Endothelial cell of umbilical vein (primary cell): ENCODE measurements around the gene ABCB6. TPM values are rescaled to one million over a fixed set of nuclear protein-coding genes. Genes with fewer than 3 reads are reported as not detected.

ENCODE experiments used
- BruUV-seq: library from RNA; stranded (reverse); fragments of 400-500 nt; replicated peaks from 2 replicates; lab custom pipeline; 2021; lab: Mats Ljungman, UMichigan
- CTCF ChIA-PET: fragments of 300-600, 350-600 bp; sonication (Branson Sonifier 250); formaldehyde crosslinking; loops from one replicate; lab custom pipeline; 2021; ENCODE audit warnings: antibody characterized with exemption, inconsistent platforms; lab: Charles Lee
- POLR2A ChIA-PET: fragments of 300-600, 350-600 bp; sonication (Branson Sonifier 250); formaldehyde crosslinking; loops from one replicate; lab custom pipeline; 2021; ENCODE audit warnings: antibody characterized with exemption, inconsistent platforms; lab: Charles Lee
- DNase-seq: peaks from one replicate; pipeline ENCODE4 v3.0.0-alpha.2; 2011; ENCODE audit warnings: low read depth, low spot score
- FAIRE-seq: peaks from 2 replicates; lab custom pipeline; 2011; peaks lifted over from hg19 to GRCh38; lab: Jason Lieb, UNC
- H2AFZ ChIP-seq: 2 replicates; pipeline ENCODE4 v1.6.0; 2012; ENCODE audit warnings: low read depth, low read length, control low read depth, inconsistent platforms
- H3K27ac ChIP-seq: 2 replicates; pipeline ENCODE4 v1.5.1; 2011; ENCODE audit warnings: low read depth, mild to moderate bottlenecking, control low read depth, low read length, moderate library complexity; ENCODE audit not compliant: insufficient read depth
- H3K27me3 ChIP-seq, 2 experiments: 2 replicates each; pipeline versions ENCODE4 v1.6.0 to v1.6.1; 2011; ENCODE audit warnings: low read length in 2 of 2, mixed read lengths in 1 of 2; ENCODE audit not compliant: control insufficient read depth in 2 of 2, insufficient read depth in 2 of 2
- H3K36me3 ChIP-seq, 2 experiments: 2 replicates in 1 of 2; 3 replicates in 1 of 2; pipeline ENCODE4 v1.5.1; 2011; ENCODE audit warnings: low read length in 2 of 2, mild to moderate bottlenecking in 1 of 2, moderate library complexity in 1 of 2; ENCODE audit not compliant: control insufficient read depth in 2 of 2, insufficient read depth in 2 of 2; ENCODE audit errors: extremely low read depth in 1 of 2
- H3K4me1 ChIP-seq: 3 replicates; pipeline ENCODE4 v1.5.1; 2011; ENCODE audit warnings: mild to moderate bottlenecking, low read length; ENCODE audit not compliant: control insufficient read depth, insufficient read depth; ENCODE audit errors: extremely low read depth
- H3K4me2 ChIP-seq: 2 replicates; pipeline ENCODE4 v1.6.1; 2011; ENCODE audit warnings: low read length, control low read depth, mixed read lengths; ENCODE audit not compliant: insufficient read depth
- H3K4me3 ChIP-seq, 3 experiments: fragments of 200-600 bp in 1 of 3; sonication (generic), shearing (Covaris generic) in 1 of 3; replicated peaks in 1 of 3; 2 replicates each; pipeline ENCODE4 v1.5.1; 2011 to 2016; ENCODE audit warnings: control low read depth in 3 of 3, low read length in 3 of 3, mild to moderate bottlenecking in 2 of 3, inconsistent platforms in 1 of 3, low read depth in 1 of 3, moderate library complexity in 1 of 3; ENCODE audit not compliant: insufficient read depth in 1 of 3
- H3K79me2 ChIP-seq: 2 replicates; pipeline ENCODE4 v1.6.0; 2012; ENCODE audit warnings: low read length, inconsistent platforms; ENCODE audit not compliant: control insufficient read depth, insufficient read depth
- H3K9ac ChIP-seq: replicated peaks from 2 replicates; pipeline ENCODE3; 2011; ENCODE audit warnings: low read length, control low read depth; ENCODE audit not compliant: insufficient read depth; ENCODE audit errors: extremely low read depth
- H3K9me1 ChIP-seq: replicated peaks from 3 replicates; pipeline ENCODE4 v1.6.0; 2011; ENCODE audit warnings: mild to moderate bottlenecking, low read length; ENCODE audit not compliant: control insufficient read depth, insufficient read depth; ENCODE audit errors: extremely low read depth
- H3K9me3 ChIP-seq: replicated peaks from 2 replicates; pipeline ENCODE4 v1.5.1; 2012; ENCODE audit warnings: low read length, inconsistent platforms; ENCODE audit not compliant: control insufficient read depth, insufficient read depth
- H4K20me1 ChIP-seq: replicated peaks from 2 replicates; pipeline ENCODE3; 2011; ENCODE audit warnings: mild to moderate bottlenecking, low read length; ENCODE audit not compliant: control insufficient read depth, insufficient read depth; ENCODE audit errors: extremely low read depth
- EZH2 ChIP-seq: IDR thresholded peaks from 2 replicates; pipeline ENCODE4 v1.6.1; 2012; ENCODE audit warnings: borderline replicate concordance, low read depth, mild to moderate bottlenecking, moderate library complexity, low read length, inconsistent platforms; ENCODE audit not compliant: severe bottlenecking
- FOS ChIP-seq: IDR thresholded peaks from 2 replicates; pipeline ENCODE4 v1.6.1; 2011; ENCODE audit warnings: mild to moderate bottlenecking, low read length, moderate library complexity, borderline replicate concordance; ENCODE audit not compliant: insufficient read depth
- GATA2 ChIP-seq: IDR thresholded peaks from 2 replicates; pipeline ENCODE4 v1.7.0; 2011; ENCODE audit warnings: low read depth, mild to moderate bottlenecking, moderate library complexity, mixed read lengths, low read length; ENCODE audit not compliant: insufficient read length, insufficient read depth
- JUN ChIP-seq: IDR thresholded peaks from 2 replicates; pipeline ENCODE4 v1.6.1; 2011; ENCODE audit warnings: borderline replicate concordance, low read depth; ENCODE audit not compliant: insufficient read length, insufficient read depth
- MYC ChIP-seq: IDR thresholded peaks from one replicate; pipeline ENCODE4 v1.6.1; 2011; ENCODE audit warnings: mild to moderate bottlenecking, low read depth, low read length
- POLR2A ChIP-seq: IDR thresholded peaks from 2 replicates; pipeline ENCODE4 v1.6.1; 2012; ENCODE audit warnings: low read depth, mild to moderate bottlenecking, control low read depth, low read length
- POLR2AphosphoS5 ChIP-seq: IDR thresholded peaks from 2 replicates; pipeline ENCODE4 v1.6.1; 2012; ENCODE audit warnings: low read depth, mild to moderate bottlenecking, control low read depth, low read length, moderate library complexity; ENCODE audit not compliant: insufficient read depth
- dilution Hi-C: fragments of 300-500 bp; cut with MboI; formaldehyde crosslinking; loops from one replicate; pipeline ENCODE4 v1.15.0; 2019; ENCODE audit warnings: low sequenced_read_pairs; ENCODE audit not compliant: extremely low pct_ligation_motif_present
- intact Hi-C: fragments of 100-400 bp; cut with micrococcal nuclease; formaldehyde crosslinking; loops from one replicate; pipeline ENCODE4 v1.10.0; 2022
- polyA plus RNA-seq, 4 experiments: library from polyadenylated mRNA; depleted of rRNA in 3 of 4; stranded (reverse) in 3 of 4; unstranded in 1 of 4; fragments of >200 nt; gene quantifications; 2 replicates each; pipeline versions ENCODE4 v1.2.1 to v1.2.3, GENCODE V29; 2011 to 2012; ENCODE audit warnings: missing spikeins in 1 of 4
- total RNA-seq: library from RNA; stranded (reverse); gene quantifications from 2 replicates; pipeline ENCODE4 v1.2.3, GENCODE V29; 2021
- TF ChIP-seq, protein P1 (sequence below), 2 donors: IDR thresholded peaks; 1 replicate in 1 of 2; 2 replicates in 1 of 2; pipeline ENCODE4 v1.5.1; 2011; ENCODE audit warnings: low read length in 2 of 2, mild to moderate bottlenecking in 2 of 2, moderate library complexity in 2 of 2, control low read depth in 1 of 2, inconsistent platforms in 1 of 2, low read depth in 1 of 2; ENCODE audit not compliant: insufficient read depth in 1 of 2; ENCODE audit errors: extremely low read depth in 1 of 2
- TF ChIP-seq, protein P2 (sequence below): IDR thresholded peaks from 2 replicates; pipeline ENCODE4 v1.6.1; 2011; ENCODE audit not compliant: insufficient read depth, insufficient read length

Gene ABCB6
- total and polyA plus RNA-seq, 2 donors (not counting 3 experiments of a cell fraction or from before 2014, with no cell fraction given) = 25.7 to 32.5 TPM

DNA sequence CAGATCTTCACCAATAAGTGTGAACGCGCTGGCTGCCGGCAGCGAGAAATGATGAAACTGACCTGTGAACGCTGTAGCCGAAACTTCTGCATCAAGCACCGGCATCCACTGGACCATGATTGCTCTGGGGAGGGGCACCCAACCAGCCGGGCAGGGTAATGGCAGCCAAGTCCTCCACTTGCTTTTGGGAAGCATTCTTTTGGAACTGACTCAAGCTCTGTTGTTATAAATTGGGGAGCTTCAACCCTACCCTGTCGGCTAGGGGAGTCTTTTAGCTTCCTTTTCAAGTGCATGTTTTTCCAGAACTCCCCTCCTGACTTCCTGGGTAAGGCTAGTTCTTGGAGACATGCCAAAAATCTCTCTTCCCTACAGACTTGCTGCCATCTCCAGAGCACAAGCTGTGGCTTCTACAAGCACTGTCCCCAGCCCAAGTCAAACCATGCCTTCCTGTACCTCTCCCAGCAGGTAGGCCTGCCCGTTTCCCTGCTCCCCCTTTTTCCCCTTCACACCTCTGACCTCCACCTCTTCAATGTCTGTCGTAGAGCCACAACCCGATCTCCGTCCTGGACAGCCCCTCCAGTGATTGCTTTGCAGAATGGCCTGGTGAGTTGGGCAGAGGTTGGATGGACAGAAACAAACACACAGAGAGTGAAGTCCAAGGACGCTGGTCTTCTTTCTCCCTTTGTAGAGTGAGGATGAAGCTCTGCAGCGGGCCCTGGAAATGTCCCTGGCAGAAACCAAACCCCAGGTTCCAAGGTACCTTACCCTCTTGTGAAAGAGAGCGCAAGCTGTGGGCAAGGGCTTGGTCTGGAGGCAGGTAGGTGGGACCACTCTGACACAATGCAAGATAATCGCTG lies 10.6 kb downstream of the ABCB6 start:
- no TSS peak for BruUV-seq
- FAIRE-seq = peak; percentile 8
- H2AFZ ChIP-seq = no peak overlapping the region

More for the DNA sequence above, 10.6 kb downstream of the ABCB6 start:
- dilution Hi-C loops (no loop called here), intact Hi-C loops (loop anchor here (1.0 to 2.0 kb wide), 3 partner anchors 10 to 181 kb away; partner anchors contain the start of genes ABCB6, GLB1L and STK16)
- no peak overlapping the region for H3K27ac ChIP-seq
- peak; percentile 18 for DNase-seq
- H3K9me1 ChIP-seq = no peaks in the 10 kb centered on the region
- H3K4me3 ChIP-seq = no peak overlapping the region
- CTCF ChIA-PET = interaction anchor here (0.7 to 3.1 kb wide), 6 partner anchors 15 to 178 kb away, joined by 3 to 12 read pairs (median 6); no protein-coding TSS in a partner anchor
- peak overlapping the region; percentile 71 for H3K4me2 ChIP-seq
- H3K9me3 ChIP-seq = no peaks in the 10 kb centered on the region
- TF ChIP-seq FOS (no peak), POLR2AphosphoS5 (no peak), JUN (no peak), MYC (no peak), GATA2 (no peak), POLR2A (no peak), EZH2 (no peak)
- TF ChIP-seq, protein P1, sequence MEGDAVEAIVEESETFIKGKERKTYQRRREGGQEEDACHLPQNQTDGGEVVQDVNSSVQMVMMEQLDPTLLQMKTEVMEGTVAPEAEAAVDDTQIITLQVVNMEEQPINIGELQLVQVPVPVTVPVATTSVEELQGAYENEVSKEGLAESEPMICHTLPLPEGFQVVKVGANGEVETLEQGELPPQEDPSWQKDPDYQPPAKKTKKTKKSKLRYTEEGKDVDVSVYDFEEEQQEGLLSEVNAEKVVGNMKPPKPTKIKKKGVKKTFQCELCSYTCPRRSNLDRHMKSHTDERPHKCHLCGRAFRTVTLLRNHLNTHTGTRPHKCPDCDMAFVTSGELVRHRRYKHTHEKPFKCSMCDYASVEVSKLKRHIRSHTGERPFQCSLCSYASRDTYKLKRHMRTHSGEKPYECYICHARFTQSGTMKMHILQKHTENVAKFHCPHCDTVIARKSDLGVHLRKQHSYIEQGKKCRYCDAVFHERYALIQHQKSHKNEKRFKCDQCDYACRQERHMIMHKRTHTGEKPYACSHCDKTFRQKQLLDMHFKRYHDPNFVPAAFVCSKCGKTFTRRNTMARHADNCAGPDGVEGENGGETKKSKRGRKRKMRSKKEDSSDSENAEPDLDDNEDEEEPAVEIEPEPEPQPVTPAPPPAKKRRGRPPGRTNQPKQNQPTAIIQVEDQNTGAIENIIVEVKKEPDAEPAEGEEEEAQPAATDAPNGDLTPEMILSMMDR (IDR thresholded peaks at IDR 0.05; ENCODE audit: extremely low read depth in 1 of 2, insufficient read depth in 1 of 2, low read depth in 1 of 2, low read length in 2 of 2) = no peak
- TF ChIP-seq, protein P2, sequence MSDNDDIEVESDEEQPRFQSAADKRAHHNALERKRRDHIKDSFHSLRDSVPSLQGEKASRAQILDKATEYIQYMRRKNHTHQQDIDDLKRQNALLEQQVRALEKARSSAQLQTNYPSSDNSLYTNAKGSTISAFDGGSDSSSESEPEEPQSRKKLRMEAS = no peak
- H4K20me1 ChIP-seq = no peaks in the 10 kb centered on the region
- no peak overlapping the region for H3K9ac ChIP-seq
- H3K27me3 ChIP-seq = no peaks in the 10 kb centered on the region
- H3K36me3 ChIP-seq = peaks cover 0 to 9% of the 10 kb centered on the region in 2 experiments
- peaks cover 18% of the 10 kb centered on the region for H3K4me1 ChIP-seq
- H3K79me2 ChIP-seq = no peaks in the 10 kb centered on the region
- POLR2A ChIA-PET = no interaction called here
